HG02981 (cell line): Measurements from ENCODE around the gene TTBK1.

Source experiments
- ATAC-seq: cut with Tn5 transposase; IDR thresholded peaks from one replicate; pipeline ENCODE4 v1.9.1; 2021; ENCODE audit warnings: mild to moderate bottlenecking, moderate library complexity; ENCODE audit not compliant: unreplicated experiment

Gene TTBK1

GRCh38 chr6:43222418-43223059, 20.7 kb upstream of the TTBK1 start:
- no peak for ATAC-seq

- ATAC-seq: no peak
Observed at GRCh38 chr6:43223175-43223574, 20.1 kb upstream of the TTBK1 start.

- no peak for ATAC-seq
Observed at GRCh38 chr6:43226192-43226851, 17.0 kb upstream of the TTBK1 start.

- peak; percentile 56 for ATAC-seq
Observed at GRCh38 chr6:43228951-43229802, 14.1 kb upstream of the TTBK1 start, which contains the start of gene DNPH1. Gene DNPH1 (minus strand): TSS chr6:43229481. CDS start chr6:43229456, 25 bp downstream.

GRCh38 chr6:43229803-43230620, 13.3 kb upstream of the TTBK1 start:
- ATAC-seq: no peak

- ATAC-seq: no peak
Observed at GRCh38 chr6:43231053-43231452, 12.2 kb upstream of the TTBK1 start.

- no peak for ATAC-seq
Observed at GRCh38 chr6:43231735-43232450, 11.4 kb upstream of the TTBK1 start.

GRCh38 chr6:43235841-43236240, 7.4 kb upstream of the TTBK1 start:
- no peak for ATAC-seq

GRCh38 chr6:43239054-43239453, 4.2 kb upstream of the TTBK1 start:
- ATAC-seq: no peak

- ATAC-seq: no peak
Observed at GRCh38 chr6:43240950-43241349, 2.3 kb upstream of the TTBK1 start.

GRCh38 chr6:43241446-43241845, 1.8 kb upstream of the TTBK1 start:
- no peak for ATAC-seq

- no peak for ATAC-seq
Observed at GRCh38 chr6:43243664-43244321, 512 bp downstream of the TTBK1 start.

GRCh38 chr6:43246301-43247113, 3.2 kb downstream of the TTBK1 start:
- peak; percentile 33 for ATAC-seq

GRCh38 chr6:43247114-43247999, 4.1 kb downstream of the TTBK1 start:
- ATAC-seq: peak; percentile 91

GRCh38 chr6:43248101-43248500, 4.8 kb downstream of the TTBK1 start:
- no peak for ATAC-seq

GRCh38 chr6:43248791-43249190, 5.5 kb downstream of the TTBK1 start:
- ATAC-seq: no peak

GRCh38 chr6:43250992-43251373, 7.7 kb downstream of the TTBK1 start:
- no peak for ATAC-seq

GRCh38 chr6:43253401-43253800, 10.1 kb downstream of the TTBK1 start:
- no peak for ATAC-seq
